ENCODE measurements around the gene PI4K2B. TPM values are rescaled to one million over a fixed set of nuclear protein-coding genes. Genes with fewer than 3 reads are reported as not detected.
"Not testable (repeated sequence)": the region's sequence is repeated elsewhere in the genome, so short reads cannot be mapped to it uniquely, and the experiment has no call there.

PI4K2B gene
- total RNA-seq, 2 donors from 2014 or later, result 18.7 to 23.9 TPM

DNA sequence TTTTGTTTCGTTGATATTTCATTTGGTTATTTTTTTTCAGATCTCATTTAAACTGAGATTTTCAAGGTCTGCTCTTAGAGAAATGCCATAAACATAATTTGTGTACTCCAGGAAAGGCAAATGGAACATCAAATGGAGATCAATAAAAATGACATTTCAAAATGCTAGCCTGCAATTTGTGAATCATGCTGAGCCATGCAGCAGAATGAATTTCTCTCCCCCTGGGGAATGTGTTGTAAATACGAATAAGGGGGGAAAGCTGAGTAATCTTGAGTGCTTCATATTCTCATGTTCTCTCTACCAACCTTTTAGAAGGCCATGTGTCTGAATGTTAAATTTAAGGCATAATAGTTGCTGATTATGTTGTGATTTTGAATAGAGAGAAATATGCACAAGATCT lies 86.5 kb downstream of the PI4K2B start:
- no peak for DNase-seq (ENCODE audit: low spot score)
- intact Hi-C loops (cut with DNase I), result no loop called here
- no peaks in the 10 kb centered on the region for H3K36me3 ChIP-seq
- H3K4me3 ChIP-seq, result no peak overlapping the region
- WGBS, result 76% methylated on average over 2 of the region's 2 CpGs
- no peaks in the 10 kb centered on the region for H3K27me3 ChIP-seq (replicated peaks; ENCODE audit: insufficient read depth)
- H3K4me1 ChIP-seq (replicated peaks), result no peaks in the 10 kb centered on the region
- no peak for TF ChIP-seq POLR2AphosphoS5 (IDR thresholded peaks at IDR 0.05)
- TF ChIP-seq POLR2A (IDR thresholded peaks at IDR 0.05), result no peak
- TF ChIP-seq CTCF (IDR thresholded peaks at IDR 0.05), result no peak
- no peak overlapping the region for H3K27ac ChIP-seq
- H3K9me3 ChIP-seq, result no peaks in the 10 kb centered on the region

GRCh38 chr4:25320773-25321172 lies 86.9 kb downstream of the PI4K2B start:
- 79% methylated on average over 1 of the region's 1 CpG for WGBS
- Histone ChIP-seq H3K27ac (no peak overlapping the region), H3K36me3 (no peaks in the 10 kb centered on the region)

DNA sequence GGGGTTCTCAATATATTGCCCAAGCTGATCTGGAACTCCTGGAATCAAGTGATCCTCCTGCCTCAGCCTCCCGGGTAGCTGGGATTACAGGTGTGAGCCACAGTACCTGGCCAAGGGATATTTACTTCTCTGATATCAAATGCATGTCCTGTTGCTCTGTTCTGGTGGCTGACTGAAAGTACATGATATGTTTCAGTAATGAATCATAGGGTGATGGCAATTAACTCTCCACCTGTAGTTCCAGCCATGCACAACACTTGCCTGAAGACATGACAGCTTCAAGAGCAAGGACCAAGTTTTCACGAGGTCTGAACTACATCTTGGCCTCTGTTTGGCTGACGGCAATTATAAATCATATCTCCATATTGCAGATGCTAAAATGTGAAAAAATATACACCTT lies 87.9 kb downstream of the PI4K2B start:
- no peaks in the 10 kb centered on the region for H3K27me3 ChIP-seq (replicated peaks; ENCODE audit: insufficient read depth)
- WGBS, result 89% methylated on average over 3 of the region's 3 CpGs
- no peak overlapping the region for H3K4me3 ChIP-seq
- H3K9me3 ChIP-seq, result no peaks in the 10 kb centered on the region
- no peak for TF ChIP-seq POLR2AphosphoS5 (IDR thresholded peaks at IDR 0.05)
- TF ChIP-seq CTCF (IDR thresholded peaks at IDR 0.05), result no peak
- TF ChIP-seq POLR2A (IDR thresholded peaks at IDR 0.05), result no peak
- no peaks in the 10 kb centered on the region for H3K4me1 ChIP-seq (replicated peaks)
- no peak for DNase-seq (ENCODE audit: low spot score)
- intact Hi-C loops (cut with DNase I), result no loop called here
- H3K36me3 ChIP-seq, result no peaks in the 10 kb centered on the region
- no peak overlapping the region for H3K27ac ChIP-seq

More at GRCh38 chr4:25320773-25321172, 86.9 kb downstream of the PI4K2B start:
- intact Hi-C loops (cut with DNase I), result no loop called here
- no peak for DNase-seq (ENCODE audit: low spot score)
- H3K27me3 ChIP-seq (replicated peaks; ENCODE audit: insufficient read depth), result no peaks in the 10 kb centered on the region
- no peak overlapping the region for H3K4me3 ChIP-seq
- no peak for TF ChIP-seq POLR2AphosphoS5 (IDR thresholded peaks at IDR 0.05)
- no peak for TF ChIP-seq CTCF (IDR thresholded peaks at IDR 0.05)
- no peak for TF ChIP-seq POLR2A (IDR thresholded peaks at IDR 0.05)
- H3K9me3 ChIP-seq, result no peaks in the 10 kb centered on the region
- no peaks in the 10 kb centered on the region for H3K4me1 ChIP-seq (replicated peaks)

GRCh38 chr4:25328463-25328862 lies 94.6 kb downstream of the PI4K2B start:
- H3K9me3 ChIP-seq; H3K4me3 ChIP-seq; H3K36me3 ChIP-seq; H3K4me1 ChIP-seq (replicated peaks); DNase-seq (ENCODE audit: low spot score); intact Hi-C loops (cut with DNase I); H3K27ac ChIP-seq; H3K27me3 ChIP-seq (replicated peaks; ENCODE audit: insufficient read depth): not testable (repeated sequence)
- WGBS, result 100% methylated on average over 3 of the region's 3 CpGs

Small RNAs within 50 kb of the gene (small RNA-seq; reads per million reads assigned to genes)
- gene RF00004, result 0 reads per million in 2 donors

Other genes with a start within 250 kb of the PI4K2B start
- 1 to 10 TPM in 1 of 2 donors, under 1 TPM in 1; 0.05 to 2.8 TPM for gene LGI2, start 203.1 kb upstream of the PI4K2B start, total RNA-seq
- gene SEPSECS, start 73.6 kb upstream of the PI4K2B start, total RNA-seq, result 10 to 100 TPM in 1 of 2 donors, 1 to 10 TPM in 1; 7.4 to 12.3 TPM
- gene ZCCHC4, start 78.7 kb downstream of the PI4K2B start, total RNA-seq, result 10 to 100 TPM in 1 of 2 donors, 1 to 10 TPM in 1; 9.4 to 17.1 TPM
- 10 to 100 TPM; 20.2 to 20.7 TPM for gene ANAPC4, start 143.2 kb downstream of the PI4K2B start, total RNA-seq